ENCODE results near the gene TGM6.

- no peak for TF ChIP-seq CTCF (IDR thresholded peaks at IDR 0.05 in 4 of 5, conservative IDR thresholded peaks at IDR 0.05 in 1 of 5)
- TF ChIP-seq POLR2A (IDR thresholded peaks at IDR 0.05): no peak
Observed at GRCh38 chr20:2342243-2342642, 38.5 kb upstream of the TGM6 start.
